ENCODE data around the gene ADGRL4. TPM values are rescaled to one million over a fixed set of nuclear protein-coding genes. Genes with fewer than 3 reads are reported as not detected.
A peak's percentile ranks its signal among the peaks of the same experiment; 100 is the strongest.

ADGRL4 gene
- total RNA-seq, 1 experiment from 2014 or later, result 0.21 TPM

- Mint-ChIP-seq H3K9me3 (ENCODE audit: unreplicated experiment) (no peaks in the 10 kb centered on the region), H3K36me3 (ENCODE audit: insufficient read depth, unreplicated experiment) (no peaks in the 10 kb centered on the region), H3K27me3 (ENCODE audit: insufficient read depth, unreplicated experiment) (no peaks in the 10 kb centered on the region), H3K4me3 (ENCODE audit: unreplicated experiment) (no peak overlapping the region), H3K4me1 (ENCODE audit: insufficient read depth, unreplicated experiment) (peaks cover 10% of the 10 kb centered on the region), H3K27ac (ENCODE audit: low read depth, unreplicated experiment) (no peak overlapping the region)
- no peak for DNase-seq (ENCODE audit: unreplicated experiment)
- POLR2A ChIA-PET, result no interaction called here
- TF ChIP-seq, protein P1, sequence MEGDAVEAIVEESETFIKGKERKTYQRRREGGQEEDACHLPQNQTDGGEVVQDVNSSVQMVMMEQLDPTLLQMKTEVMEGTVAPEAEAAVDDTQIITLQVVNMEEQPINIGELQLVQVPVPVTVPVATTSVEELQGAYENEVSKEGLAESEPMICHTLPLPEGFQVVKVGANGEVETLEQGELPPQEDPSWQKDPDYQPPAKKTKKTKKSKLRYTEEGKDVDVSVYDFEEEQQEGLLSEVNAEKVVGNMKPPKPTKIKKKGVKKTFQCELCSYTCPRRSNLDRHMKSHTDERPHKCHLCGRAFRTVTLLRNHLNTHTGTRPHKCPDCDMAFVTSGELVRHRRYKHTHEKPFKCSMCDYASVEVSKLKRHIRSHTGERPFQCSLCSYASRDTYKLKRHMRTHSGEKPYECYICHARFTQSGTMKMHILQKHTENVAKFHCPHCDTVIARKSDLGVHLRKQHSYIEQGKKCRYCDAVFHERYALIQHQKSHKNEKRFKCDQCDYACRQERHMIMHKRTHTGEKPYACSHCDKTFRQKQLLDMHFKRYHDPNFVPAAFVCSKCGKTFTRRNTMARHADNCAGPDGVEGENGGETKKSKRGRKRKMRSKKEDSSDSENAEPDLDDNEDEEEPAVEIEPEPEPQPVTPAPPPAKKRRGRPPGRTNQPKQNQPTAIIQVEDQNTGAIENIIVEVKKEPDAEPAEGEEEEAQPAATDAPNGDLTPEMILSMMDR (IDR thresholded peaks at IDR 0.05; ENCODE audit: unreplicated experiment), result no peak
- no TSS peak for BruUV-seq (replicated peaks)
- intact Hi-C loops (cut with micrococcal nuclease), result no loop called here
- CTCF ChIA-PET, result no interaction called here
These were observed 163.0 kb downstream of the ADGRL4 start for GRCh38 chr1:78843546-78843945.

- H3K27me3 Mint-ChIP-seq (ENCODE audit: insufficient read depth, unreplicated experiment), result no peaks in the 10 kb centered on the region
- intact Hi-C loops (cut with micrococcal nuclease), result no loop called here
- H3K9me3 Mint-ChIP-seq (ENCODE audit: unreplicated experiment), result no peaks in the 10 kb centered on the region
- no peaks in the 10 kb centered on the region for H3K36me3 Mint-ChIP-seq (ENCODE audit: insufficient read depth, unreplicated experiment)
- H3K27ac Mint-ChIP-seq (ENCODE audit: low read depth, unreplicated experiment), result no peak overlapping the region
- ChIA-PET CTCF (no interaction called here), POLR2A (no interaction called here)
- peaks cover 10% of the 10 kb centered on the region for H3K4me1 Mint-ChIP-seq (ENCODE audit: insufficient read depth, unreplicated experiment)
- H3K4me3 Mint-ChIP-seq (ENCODE audit: unreplicated experiment), result no peak overlapping the region
- no TSS peak for BruUV-seq (replicated peaks)
- no peak for DNase-seq (ENCODE audit: unreplicated experiment)
- TF ChIP-seq, protein P1 (IDR thresholded peaks at IDR 0.05; ENCODE audit: unreplicated experiment), result no peak
These were observed 163.4 kb downstream of the ADGRL4 start for GRCh38 chr1:78843111-78843510.

GRCh38 chr1:78840453-78841271, 165.9 kb downstream of the ADGRL4 start:
- intact Hi-C loops (cut with micrococcal nuclease), result no loop called here
- ChIA-PET POLR2A (interaction anchor here (0.7 to 1.6 kb wide), 6 partner anchors 87 to 358 kb away, joined by 3 to 6 read pairs (median 4); partner anchors contain the start of gene IFI44L), CTCF (interaction anchor here (0.7 to 5.9 kb wide), 18 partner anchors 13 to 834 kb away, joined by 3 to 91 read pairs (median 3); partner anchors contain the start of gene PTGFR)
- Mint-ChIP-seq H3K4me1 (ENCODE audit: insufficient read depth, unreplicated experiment) (peaks cover 16% of the 10 kb centered on the region), H3K27me3 (ENCODE audit: insufficient read depth, unreplicated experiment) (no peaks in the 10 kb centered on the region), H3K27ac (ENCODE audit: low read depth, unreplicated experiment) (peak overlapping the region; percentile 14), H3K9me3 (ENCODE audit: unreplicated experiment) (no peaks in the 10 kb centered on the region), H3K36me3 (ENCODE audit: insufficient read depth, unreplicated experiment) (no peaks in the 10 kb centered on the region), H3K4me3 (ENCODE audit: unreplicated experiment) (peak overlapping the region; percentile 5)
- DNase-seq (ENCODE audit: unreplicated experiment), result peak; percentile 82
- no TSS peak for BruUV-seq (replicated peaks)
- TF ChIP-seq, protein P1 (IDR thresholded peaks at IDR 0.05; ENCODE audit: unreplicated experiment), result no peak

All from MCF 10A (cell line).